GM12801 (cell line): ENCODE results near the gene CITED4.

ENCODE experiments used
- TF ChIP-seq, protein P1 (sequence below): IDR thresholded peaks from one replicate; pipeline ENCODE4 v1.5.1; 2011; ENCODE audit warnings: control low read depth; ENCODE audit not compliant: insufficient read length; ENCODE audit errors: extremely low read depth

The CITED4 gene

DNA sequence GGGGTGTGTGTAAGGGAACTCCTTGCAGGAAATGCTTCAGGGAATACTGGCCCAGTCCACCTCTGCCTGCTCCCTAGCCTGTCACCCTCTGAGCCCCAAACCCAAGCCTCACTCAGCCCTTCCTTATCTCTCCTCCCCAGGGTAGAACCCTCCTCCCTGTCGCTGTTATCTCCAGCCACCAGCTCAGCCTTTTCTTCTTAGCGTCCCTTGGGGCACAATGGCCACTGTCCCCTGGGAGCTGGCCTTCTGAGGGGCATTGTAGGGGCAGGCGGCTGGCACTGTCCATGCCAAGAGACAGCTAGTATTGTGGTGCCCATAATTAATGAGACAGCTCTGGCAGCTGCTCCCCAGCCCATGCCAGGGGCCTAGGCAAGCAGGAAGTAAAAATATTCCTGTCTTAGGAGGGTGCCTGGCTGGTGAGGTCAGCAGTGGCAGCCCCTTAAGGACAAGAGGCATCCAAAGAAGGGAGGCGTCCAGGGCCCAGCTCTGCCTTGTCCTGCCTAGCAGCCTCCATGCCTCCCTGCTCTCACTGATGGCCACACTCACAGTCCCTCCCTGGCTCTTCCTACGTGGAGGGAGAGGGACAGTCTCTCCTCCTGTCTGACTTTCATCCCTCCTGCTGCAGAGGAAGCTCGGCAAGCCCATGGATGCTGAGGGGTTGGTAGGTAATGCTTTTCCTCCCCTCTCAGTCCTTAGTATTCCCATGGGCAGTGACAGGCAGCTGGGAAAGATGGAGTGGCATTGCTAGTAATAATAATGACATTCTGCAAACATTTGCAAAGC, 41.1 kb downstream of the CITED4 start:
- TF ChIP-seq, protein P1, sequence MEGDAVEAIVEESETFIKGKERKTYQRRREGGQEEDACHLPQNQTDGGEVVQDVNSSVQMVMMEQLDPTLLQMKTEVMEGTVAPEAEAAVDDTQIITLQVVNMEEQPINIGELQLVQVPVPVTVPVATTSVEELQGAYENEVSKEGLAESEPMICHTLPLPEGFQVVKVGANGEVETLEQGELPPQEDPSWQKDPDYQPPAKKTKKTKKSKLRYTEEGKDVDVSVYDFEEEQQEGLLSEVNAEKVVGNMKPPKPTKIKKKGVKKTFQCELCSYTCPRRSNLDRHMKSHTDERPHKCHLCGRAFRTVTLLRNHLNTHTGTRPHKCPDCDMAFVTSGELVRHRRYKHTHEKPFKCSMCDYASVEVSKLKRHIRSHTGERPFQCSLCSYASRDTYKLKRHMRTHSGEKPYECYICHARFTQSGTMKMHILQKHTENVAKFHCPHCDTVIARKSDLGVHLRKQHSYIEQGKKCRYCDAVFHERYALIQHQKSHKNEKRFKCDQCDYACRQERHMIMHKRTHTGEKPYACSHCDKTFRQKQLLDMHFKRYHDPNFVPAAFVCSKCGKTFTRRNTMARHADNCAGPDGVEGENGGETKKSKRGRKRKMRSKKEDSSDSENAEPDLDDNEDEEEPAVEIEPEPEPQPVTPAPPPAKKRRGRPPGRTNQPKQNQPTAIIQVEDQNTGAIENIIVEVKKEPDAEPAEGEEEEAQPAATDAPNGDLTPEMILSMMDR, result no peak

DNA sequence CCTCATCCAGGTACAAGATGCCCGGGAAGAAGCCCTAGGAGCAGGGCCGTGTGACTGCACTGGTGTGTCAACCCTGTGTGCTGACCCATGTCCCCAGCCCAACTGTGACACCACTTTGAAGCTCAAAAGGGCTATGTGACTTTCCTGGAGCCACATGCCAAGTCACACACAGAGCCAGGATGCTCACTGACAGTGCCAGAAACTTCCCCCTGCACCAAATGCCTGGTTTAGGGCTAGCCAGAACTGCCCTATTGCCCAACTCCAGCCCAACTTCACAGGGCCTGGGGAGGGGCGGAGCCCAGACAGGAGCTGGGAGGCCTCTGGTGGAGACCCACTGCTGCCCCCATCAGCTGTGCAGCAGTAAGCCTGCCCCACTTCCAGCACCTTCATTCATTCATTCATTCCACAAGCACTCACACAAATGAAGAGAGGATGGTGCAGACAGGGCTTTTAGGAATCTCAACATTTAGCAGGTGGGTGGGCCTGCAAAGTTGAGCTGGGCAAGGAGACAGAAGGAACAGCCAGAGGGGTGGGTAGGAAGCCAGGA, 41.8 kb downstream of the CITED4 start:
- TF ChIP-seq, protein P1, result no peak

DNA sequence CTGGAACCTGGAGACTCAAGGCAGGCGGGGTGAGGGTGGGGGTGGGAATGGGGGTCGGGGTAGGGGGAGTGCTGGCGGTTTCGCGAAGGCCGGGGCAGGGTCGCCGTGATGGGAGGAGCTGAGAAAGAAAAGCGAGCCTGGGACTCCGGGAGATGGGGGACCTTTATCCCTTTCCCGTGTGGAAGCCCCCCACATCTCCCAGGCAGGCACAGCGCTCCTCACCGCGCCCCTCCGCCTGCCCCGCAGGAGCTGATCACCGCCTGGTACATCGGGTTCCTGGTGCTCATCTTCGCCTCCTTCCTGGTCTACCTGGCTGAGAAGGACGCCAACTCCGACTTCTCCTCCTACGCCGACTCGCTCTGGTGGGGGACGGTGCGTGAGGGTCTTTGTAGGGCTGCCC, 43.1 kb downstream of the CITED4 start:
- TF ChIP-seq, protein P1, result no peak

DNA sequence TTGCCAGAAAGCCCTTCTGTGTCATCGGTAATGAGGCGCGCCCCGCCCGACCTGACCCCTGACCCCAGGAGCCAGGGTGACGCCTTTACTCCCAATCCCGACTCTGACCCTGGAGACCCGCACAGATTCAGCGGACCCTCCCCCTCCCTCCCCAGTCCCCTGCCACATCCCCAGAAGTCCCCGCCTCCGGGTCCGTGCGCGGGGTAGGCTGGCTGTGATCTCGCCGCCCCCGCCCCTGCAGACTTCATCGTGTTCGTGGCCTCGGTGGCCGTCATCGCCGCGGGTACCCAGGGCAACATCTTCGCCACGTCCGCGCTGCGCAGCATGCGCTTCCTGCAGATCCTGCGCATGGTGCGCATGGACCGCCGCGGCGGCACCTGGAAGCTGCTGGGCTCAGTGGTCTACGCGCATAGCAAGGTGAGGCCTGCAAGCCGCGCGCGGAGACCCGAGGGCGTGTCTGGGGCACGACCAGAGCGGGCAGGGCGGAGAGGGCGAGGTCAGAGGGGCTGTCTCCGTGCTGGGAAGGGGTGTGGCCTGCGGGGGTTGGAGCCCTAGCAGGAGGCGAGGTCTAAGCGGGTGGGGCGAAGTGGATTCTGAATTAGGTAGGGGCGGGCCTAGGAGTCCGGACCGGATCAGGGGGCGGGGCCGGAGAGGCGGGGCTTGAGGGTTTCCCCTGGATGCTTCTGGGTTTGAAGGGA, 43.8 kb downstream of the CITED4 start:
- TF ChIP-seq, protein P1, result no peak

DNA sequence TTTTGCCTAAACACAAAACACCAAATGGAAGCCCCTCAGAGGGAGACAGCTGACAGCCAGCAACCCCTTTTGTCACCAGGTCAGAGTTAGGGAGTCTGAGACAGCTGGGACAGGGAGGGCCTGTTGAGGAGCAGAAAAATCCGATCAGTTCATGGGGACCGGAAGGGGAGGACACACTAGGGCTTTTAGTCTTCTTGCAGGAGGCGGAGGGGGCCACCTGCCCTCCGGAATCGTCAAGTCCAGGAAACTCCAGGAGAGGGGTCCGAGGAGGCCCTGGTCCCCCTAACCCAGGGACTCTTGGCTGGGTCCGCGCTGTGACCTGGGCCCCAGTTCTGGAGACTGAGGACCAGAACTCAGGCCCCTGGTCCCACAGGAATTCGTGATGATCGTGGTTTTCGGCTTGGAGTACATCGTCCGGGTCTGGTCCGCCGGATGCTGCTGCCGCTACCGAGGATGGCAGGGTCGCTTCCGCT, 44.3 kb downstream of the CITED4 start:
- TF ChIP-seq, protein P1, result no peak

DNA sequence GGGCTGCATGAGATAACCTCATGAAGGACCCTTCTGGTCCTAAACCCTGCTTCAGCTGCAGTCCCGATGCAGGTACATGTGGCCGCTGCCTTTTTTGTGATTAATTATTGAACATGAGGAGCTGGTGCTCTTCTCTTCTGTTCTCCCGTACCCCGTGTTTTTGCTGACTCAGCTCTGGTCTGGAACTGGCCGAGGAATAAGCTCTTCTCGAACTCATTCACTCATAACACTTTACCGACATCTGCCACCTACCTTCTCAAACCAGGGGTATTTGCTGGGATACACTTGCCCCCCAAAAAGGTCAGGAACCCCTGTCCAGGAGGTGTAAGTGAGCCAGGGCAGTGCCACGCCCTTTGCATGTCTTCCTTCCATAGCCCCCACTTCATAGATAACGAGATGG, 46.7 kb downstream of the CITED4 start:
- TF ChIP-seq, protein P1, result no peak
